Transverse colon (tissue), 4 donors: ENCODE data around the gene METAP2. TPM values are rescaled to one million over a fixed set of nuclear protein-coding genes. Genes with fewer than 3 reads are reported as not detected.
A peak's percentile ranks its signal among the peaks of the same experiment; 100 is the strongest.

Experiments
- DNase-seq: peaks from one replicate; pipeline ENCODE4 v3.0.0-alpha.2; 2019
- H3K27ac ChIP-seq, 4 donors: fragments of 200-600 bp; sonication (generic); 2 replicates each; pipeline ENCODE4 v1.5.1; 2016 to 2018; ENCODE audit warnings: inconsistent platforms in 4 of 4
- H3K27me3 ChIP-seq: fragments of 200-600 bp; sonication (generic); 2 replicates; pipeline ENCODE4 v1.5.1; 2017; ENCODE audit warnings: inconsistent platforms
- H3K36me3 ChIP-seq, 4 donors: fragments of 200-600 bp; sonication (generic); 2 replicates each; pipeline ENCODE4 v1.5.1; 2017 to 2019; ENCODE audit warnings: inconsistent platforms in 4 of 4
- H3K4me1 ChIP-seq, 4 donors: fragments of 200-600 bp; sonication (generic); 2 replicates each; pipeline ENCODE4 v1.5.1; 2017 to 2020; ENCODE audit warnings: inconsistent platforms in 4 of 4
- H3K4me3 ChIP-seq, 4 donors: fragments of 200-600 bp; sonication (generic); 1 replicate in 1 of 4; 2 replicates in 3 of 4; pipeline versions ENCODE4 v1.5.1 to v1.6.1; 2017 to 2019; ENCODE audit warnings: inconsistent platforms in 4 of 4
- H3K9me3 ChIP-seq, 2 donors: fragments of 200-600 bp; sonication (generic); 2 replicates each; pipeline ENCODE4 v1.5.1; 2017 to 2019; ENCODE audit warnings: inconsistent platforms in 2 of 2
- CTCF ChIP-seq, 5 experiments: fragments of 200-600 bp in 3 of 5; fragments of 450-650 bp in 2 of 5; sonication (generic) in 3 of 5; IDR thresholded peaks; 1 replicate in 2 of 5; 2 replicates in 3 of 5; pipeline ENCODE4 v1.5.1; 2016 to 2017; ENCODE audit warnings: antibody characterized with exemption in 5 of 5, inconsistent platforms in 3 of 5, mild to moderate bottlenecking in 2 of 5, moderate library complexity in 1 of 5
- EP300 ChIP-seq: sonication (generic); formaldehyde crosslinking; IDR thresholded peaks from one replicate; pipeline ENCODE4 v1.6.1; 2017; ENCODE audit warnings: antibody characterized with exemption, low read depth
- POLR2A ChIP-seq: fragments of 450-650 bp; IDR thresholded peaks from one replicate; pipeline ENCODE4 v1.6.1; 2016; ENCODE audit warnings: antibody characterized with exemption, mild to moderate bottlenecking, moderate library complexity
- POLR2AphosphoS5 ChIP-seq, 3 donors: sonication (generic); formaldehyde crosslinking; IDR thresholded peaks; one replicate each; pipeline ENCODE4 v1.6.1; 2016; ENCODE audit warnings: antibody characterized with exemption in 3 of 3
- WGBS, 2 donors: methylation state at CpG; one replicate each; pipeline ENCODE4 v1.1.5; 2018; ENCODE audit warnings: low coverage in 1 of 2; 5-methylcytosine and 5-hydroxymethylcytosine counted together
- in situ Hi-C, 4 donors: fragments of 200-750 bp; cut with MboI; loops; one replicate each; pipeline versions ENCODE4 v1.15.0 to v1.15.1; 2017; ENCODE audit warnings: low sequenced_read_pairs in 3 of 4, low pct_ligation_motif_present in 1 of 4, low pct_unique_long_range_greater_than_20kb in 1 of 4
- intact Hi-C: fragments of 100-400 bp; cut with DNase I; formaldehyde crosslinking; loops from one replicate; pipeline ENCODE4 v1.15.1; 2023; ENCODE audit warnings: low total_unique reads
- total RNA-seq, 4 donors: library from RNA; depleted of rRNA; stranded (reverse); fragments of >200 nt; gene quantifications; one replicate each; pipeline ENCODE4 v1.1.0, GENCODE V29; 2016

METAP2 gene
- total RNA-seq, 4 donors from 2014 or later, result 5.2 to 59.7 (median 42.7) TPM

DNA sequence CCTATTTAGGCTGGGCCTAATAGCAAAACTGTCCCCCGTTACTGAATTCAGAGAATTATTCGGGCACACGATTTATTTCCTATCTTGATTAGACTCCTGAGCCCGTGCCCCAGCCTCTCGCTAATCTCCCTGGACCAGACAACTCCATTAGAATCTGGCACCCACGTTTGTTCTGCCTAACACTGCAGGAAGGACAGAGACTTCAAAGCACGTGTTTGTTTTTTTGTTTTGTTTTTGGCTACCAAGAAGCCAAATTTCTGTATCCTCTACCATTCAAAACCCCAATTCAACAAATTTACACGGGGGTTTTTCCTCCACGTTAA, 72.5 kb downstream of the METAP2 start:
- H3K27ac ChIP-seq, result no peak overlapping the region
- in situ Hi-C loops (no loop called here), intact Hi-C loops (no loop called here)
- TF ChIP-seq POLR2AphosphoS5 (IDR thresholded peaks at IDR 0.05), result no peak
- no peak for TF ChIP-seq EP300
- no peak for TF ChIP-seq POLR2A
- TF ChIP-seq CTCF (IDR thresholded peaks at IDR 0.05), result no peak
- peaks cover 0 to 13% (median 9%) of the 10 kb centered on the region in 4 donors for H3K4me1 ChIP-seq
- WGBS, 2 donors, result 65 to 69% methylated on average over 9 of the region's 9 CpGs
- H3K36me3 ChIP-seq, result no peaks in the 10 kb centered on the region
- no peak overlapping the region for H3K4me3 ChIP-seq
- peaks cover 52% of the 10 kb centered on the region for H3K27me3 ChIP-seq
- no peak for DNase-seq
- H3K9me3 ChIP-seq, result no peaks in the 10 kb centered on the region

- H3K4me3 ChIP-seq, result peak overlapping the region; percentile 59 to 85 (median 62)
- TF ChIP-seq POLR2AphosphoS5 (IDR thresholded peaks at IDR 0.05), result no peak
- no peak for TF ChIP-seq EP300
- no peak for TF ChIP-seq POLR2A
- TF ChIP-seq CTCF (IDR thresholded peaks at IDR 0.05), result no peak
- WGBS, 2 donors, result 39 to 62% methylated on average over 3 to 9 of the region's 9 CpGs
- H3K36me3 ChIP-seq, result no peaks in the 10 kb centered on the region
- peak overlapping the region; percentile 38 to 79 (median 74) for H3K27ac ChIP-seq
- H3K9me3 ChIP-seq, result no peaks in the 10 kb centered on the region
- peaks cover 55% of the 10 kb centered on the region for H3K27me3 ChIP-seq
- in situ Hi-C loops, result no loop called here
- H3K4me1 ChIP-seq, result peaks cover 0 to 13% (median 9%) of the 10 kb centered on the region in 4 donors
- intact Hi-C loops, result no loop called here
- DNase-seq, result no peak
Measured at GRCh38 chr12:95547522-95548055, 73.6 kb downstream of the METAP2 start.

DNA sequence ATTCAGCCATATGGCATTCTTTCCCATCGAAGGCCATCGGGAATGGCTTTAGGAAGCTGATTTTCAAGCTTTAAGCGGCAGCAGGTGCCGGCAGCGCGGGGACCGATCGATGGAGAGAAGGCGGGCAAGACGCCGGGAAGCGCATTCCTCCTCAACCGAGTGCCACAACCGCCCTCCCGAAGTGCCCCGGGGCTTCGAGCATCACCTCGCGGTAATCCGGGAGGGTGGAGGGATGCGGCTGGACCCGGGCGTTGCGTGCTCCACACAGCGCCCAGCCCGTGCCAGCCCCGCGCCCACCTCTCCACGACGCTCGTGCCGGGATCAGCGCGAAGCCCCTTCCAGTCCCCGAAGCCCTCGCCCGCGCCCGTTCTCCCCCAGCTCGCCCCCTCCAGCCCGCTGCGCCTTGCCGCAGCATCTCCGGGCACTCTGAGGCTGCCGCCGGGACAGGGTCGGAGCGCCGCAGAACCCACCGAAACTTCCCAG, 74.1 kb downstream of the METAP2 start:
- Histone ChIP-seq H3K36me3 (no peaks in the 10 kb centered on the region), H3K27ac (peak overlapping the region; percentile 38 to 79 (median 74)), H3K27me3 (peaks cover 55% of the 10 kb centered on the region), H3K4me3 (peak overlapping the region; percentile 59 to 85 (median 62)), H3K4me1 (peaks cover 0 to 13% (median 9%) of the 10 kb centered on the region in 4 donors), H3K9me3 (no peaks in the 10 kb centered on the region)
- TF ChIP-seq POLR2A (no peak), POLR2AphosphoS5 (IDR thresholded peaks at IDR 0.05) (peak in 1 of 3 donors; percentile 8)
- in situ Hi-C loops (no loop called here), intact Hi-C loops (no loop called here)
- 12% methylated on average over 36 of the region's 50 CpGs; no CpG with 5 or more reads in 1 of the 2 donors for WGBS, 2 donors
- peak; percentile 34 for DNase-seq

DNA sequence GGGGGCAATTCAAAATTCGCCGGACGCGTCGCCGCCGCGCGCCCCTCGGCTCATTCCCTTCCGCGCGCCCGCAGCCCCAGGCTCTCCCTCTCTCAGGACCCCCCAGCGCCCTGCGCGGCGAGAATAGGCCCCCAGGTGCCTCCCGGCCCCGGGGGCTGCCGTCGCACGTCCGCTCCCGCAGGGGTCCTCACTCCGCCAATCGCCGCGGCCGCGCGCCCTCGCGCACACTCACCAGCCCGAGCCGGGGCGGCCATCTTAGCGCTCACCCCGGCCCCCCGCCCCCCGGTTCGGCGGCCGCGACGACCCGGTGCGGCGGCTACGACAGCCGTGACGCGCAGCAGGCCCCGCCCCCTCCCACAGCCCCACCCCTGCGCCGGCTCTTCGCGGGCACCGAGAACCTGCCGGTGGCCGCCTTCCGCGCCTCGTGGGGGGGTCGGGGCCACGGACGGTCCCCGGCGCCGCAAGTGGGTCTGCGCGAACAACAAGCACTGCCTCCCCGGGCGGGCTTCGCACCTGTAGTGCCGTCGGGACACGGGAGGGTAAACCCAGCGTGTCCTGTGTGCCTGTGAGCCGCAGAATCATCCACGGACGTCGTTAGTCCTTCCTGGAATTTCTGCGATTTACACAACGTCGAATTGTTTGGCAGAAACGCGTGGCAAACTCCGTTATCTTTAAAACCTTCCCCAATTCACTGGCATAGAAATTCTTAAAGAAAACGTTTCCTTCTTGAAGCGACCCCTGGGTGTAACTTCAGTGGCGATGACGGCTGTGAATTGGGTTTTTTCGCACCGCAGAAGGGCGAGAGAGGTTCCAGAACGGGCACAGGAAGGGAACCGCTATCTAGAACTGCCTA, 74.8 kb downstream of the METAP2 start:
- DNase-seq, result peak; percentile 56
- H3K27me3 ChIP-seq, result peaks cover 55% of the 10 kb centered on the region
- peaks cover 0 to 13% (median 9%) of the 10 kb centered on the region in 4 donors for H3K4me1 ChIP-seq
- no peaks in the 10 kb centered on the region for H3K9me3 ChIP-seq
- peak overlapping the region; percentile 38 to 79 (median 74) for H3K27ac ChIP-seq
- in situ Hi-C loops (no loop called here), intact Hi-C loops (no loop called here)
- H3K4me3 ChIP-seq, result peak overlapping the region; percentile 59 to 85 (median 62)
- peak in 1 of 3 donors; percentile 6 for TF ChIP-seq POLR2AphosphoS5 (IDR thresholded peaks at IDR 0.05)
- no peak for TF ChIP-seq CTCF (IDR thresholded peaks at IDR 0.05)
- 17% methylated on average over 27 of the region's 98 CpGs; no CpG with 5 or more reads in 1 of the 2 donors for WGBS, 2 donors
- no peaks in the 10 kb centered on the region for H3K36me3 ChIP-seq
